Measurements from ENCODE around the gene USP40. TPM values are rescaled to one million over a fixed set of nuclear protein-coding genes. Genes with fewer than 3 reads are reported as not detected.

The USP40 gene
- total RNA-seq, 1 donor from 2014 or later = 21.7 TPM

- DNase-seq (ENCODE audit: low read depth, low spot score) = no peak
These were observed 13.2 kb downstream of the USP40 start for GRCh38 chr2:233553366-233553765.

GRCh38 chr2:233551491-233551890, 15.1 kb downstream of the USP40 start:
- no peak for DNase-seq (ENCODE audit: low read depth, low spot score)

- DNase-seq (ENCODE audit: low read depth, low spot score) = no peak
These were observed 19.8 kb downstream of the USP40 start for GRCh38 chr2:233546774-233547173.

- DNase-seq (ENCODE audit: low read depth, low spot score) = no peak
These were observed 20.5 kb downstream of the USP40 start for GRCh38 chr2:233546101-233546500.

GRCh38 chr2:233544200-233544610, 22.4 kb downstream of the USP40 start:
- DNase-seq (ENCODE audit: low read depth, low spot score) = no peak

- DNase-seq (ENCODE audit: low read depth, low spot score) = no peak
These were observed 24.1 kb downstream of the USP40 start for GRCh38 chr2:233542507-233542906.

- DNase-seq (ENCODE audit: low read depth, low spot score) = no peak
These were observed 27.8 kb downstream of the USP40 start for GRCh38 chr2:233538741-233539140.

GRCh38 chr2:233535271-233535670, 31.3 kb downstream of the USP40 start:
- DNase-seq (ENCODE audit: low read depth, low spot score) = no peak

- no peak for DNase-seq (ENCODE audit: low read depth, low spot score)
These were observed 33.6 kb downstream of the USP40 start for GRCh38 chr2:233532971-233533370.

GRCh38 chr2:233531955-233532354, 34.6 kb downstream of the USP40 start:
- no peak for DNase-seq (ENCODE audit: low read depth, low spot score)

- DNase-seq (ENCODE audit: low read depth, low spot score) = no peak
These were observed 36.2 kb downstream of the USP40 start for GRCh38 chr2:233530381-233530780.

- DNase-seq (ENCODE audit: low read depth, low spot score) = no peak
These were observed 38.4 kb downstream of the USP40 start for GRCh38 chr2:233528182-233528581.

GRCh38 chr2:233525791-233526190, 40.8 kb downstream of the USP40 start:
- DNase-seq (ENCODE audit: low read depth, low spot score) = no peak

- DNase-seq (ENCODE audit: low read depth, low spot score) = no peak
These were observed 46.6 kb downstream of the USP40 start for GRCh38 chr2:233519787-233520611.

- no peak for DNase-seq (ENCODE audit: low read depth, low spot score)
These were observed 52.5 kb downstream of the USP40 start for GRCh38 chr2:233513953-233514655.

- DNase-seq (ENCODE audit: low read depth, low spot score) = no peak
These were observed 62.5 kb downstream of the USP40 start for GRCh38 chr2:233503947-233504637.

GRCh38 chr2:233503481-233503880, 63.1 kb downstream of the USP40 start:
- DNase-seq (ENCODE audit: low read depth, low spot score) = no peak

- DNase-seq (ENCODE audit: low read depth, low spot score) = no peak
These were observed 65.1 kb downstream of the USP40 start for GRCh38 chr2:233501198-233502076.

- DNase-seq (ENCODE audit: low read depth, low spot score) = no peak
These were observed 66.7 kb downstream of the USP40 start for GRCh38 chr2:233499928-233500327.

- DNase-seq (ENCODE audit: low read depth, low spot score) = no peak
These were observed 68.5 kb downstream of the USP40 start for GRCh38 chr2:233498126-233498525.

GRCh38 chr2:233497692-233498091, 68.9 kb downstream of the USP40 start:
- DNase-seq (ENCODE audit: low read depth, low spot score) = no peak
